Right atrium auricular region (tissue), 2 donors: Measurements from ENCODE around the gene NUP42. TPM values are rescaled to one million over a fixed set of nuclear protein-coding genes. Genes with fewer than 3 reads are reported as not detected.
A peak's percentile ranks its signal among the peaks of the same experiment; 100 is the strongest.

ENCODE experiments used
- DNase-seq: peaks from one replicate; pipeline ENCODE4 v3.0.0-alpha.2; 2019; ENCODE audit warnings: low spot score
- H3K27ac ChIP-seq, 2 donors: fragments of 200-600 bp; sonication (generic); 1 replicate in 1 of 2; 2 replicates in 1 of 2; pipeline ENCODE4 v1.5.1; 2016 to 2019
- H3K27me3 ChIP-seq, 2 donors: fragments of 200-600 bp; sonication (generic); one replicate each; pipeline versions ENCODE4 v1.5.1 to v1.6.0; 2017 to 2019
- H3K36me3 ChIP-seq: fragments of 200-600 bp; sonication (generic); one replicate; pipeline ENCODE4 v1.5.1; 2016
- H3K4me1 ChIP-seq, 2 donors: fragments of 200-600 bp; sonication (generic); one replicate each; pipeline versions ENCODE4 v1.5.1 to v1.6.0; 2017 to 2019
- H3K4me3 ChIP-seq, 2 donors: fragments of 200-600 bp; sonication (generic); 1 replicate in 1 of 2; 2 replicates in 1 of 2; pipeline ENCODE4 v1.5.1; 2017 to 2019; ENCODE audit warnings: mild to moderate bottlenecking in 1 of 2, moderate library complexity in 1 of 2
- H3K9me3 ChIP-seq, 2 donors: fragments of 200-600 bp; sonication (generic); one replicate each; pipeline ENCODE4 v1.5.1; 2019
- total RNA-seq, 2 donors: library from RNA; depleted of rRNA; stranded (reverse); fragments of >200 nt; gene quantifications; one replicate each; pipeline ENCODE4 v1.1.0, GENCODE V29; 2016
- TF ChIP-seq, protein P1 (sequence below), 2 donors: fragments of 200-600 bp; sonication (generic); IDR thresholded peaks; one replicate each; pipeline ENCODE4 v1.5.1; 2019; ENCODE audit warnings: antibody characterized with exemption in 2 of 2

NUP42 gene
- total RNA-seq, 2 donors from 2014 or later, result 24.7 to 30.6 TPM

DNA sequence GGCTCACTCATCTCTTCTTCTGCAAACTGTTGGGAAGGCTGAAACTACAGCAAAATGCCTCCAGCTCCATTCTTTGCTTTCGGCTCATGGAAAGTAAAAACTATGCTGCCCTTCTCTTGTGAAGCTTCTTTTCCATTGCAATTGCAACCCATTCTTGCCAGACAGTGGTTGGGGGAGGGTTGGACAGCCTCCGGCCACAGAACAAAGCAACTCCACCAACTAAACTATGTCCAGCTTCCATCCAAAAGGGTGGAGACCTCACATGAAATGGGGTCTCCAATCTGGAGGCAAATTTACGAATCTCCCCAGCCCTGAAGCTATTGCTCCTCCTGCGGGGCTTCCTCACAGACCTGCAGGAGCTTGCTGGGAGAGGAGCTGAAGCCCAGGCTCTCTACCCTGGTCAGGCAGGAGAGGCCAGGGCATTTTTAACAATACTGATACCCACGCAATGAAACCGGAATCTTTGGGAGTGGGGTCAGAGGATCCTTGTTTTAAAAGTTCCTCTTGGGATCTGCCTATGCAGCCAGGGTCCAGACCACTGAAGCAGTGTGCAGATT is 65.3 kb downstream of the NUP42 start:
- peak overlapping the region; percentile 49 to 55 for H3K4me3 ChIP-seq
- peaks cover 0 to 33% of the 10 kb centered on the region in 2 donors for H3K4me1 ChIP-seq
- no peaks in the 10 kb centered on the region for H3K36me3 ChIP-seq
- H3K9me3 ChIP-seq, result no peaks in the 10 kb centered on the region
- TF ChIP-seq, protein P1, sequence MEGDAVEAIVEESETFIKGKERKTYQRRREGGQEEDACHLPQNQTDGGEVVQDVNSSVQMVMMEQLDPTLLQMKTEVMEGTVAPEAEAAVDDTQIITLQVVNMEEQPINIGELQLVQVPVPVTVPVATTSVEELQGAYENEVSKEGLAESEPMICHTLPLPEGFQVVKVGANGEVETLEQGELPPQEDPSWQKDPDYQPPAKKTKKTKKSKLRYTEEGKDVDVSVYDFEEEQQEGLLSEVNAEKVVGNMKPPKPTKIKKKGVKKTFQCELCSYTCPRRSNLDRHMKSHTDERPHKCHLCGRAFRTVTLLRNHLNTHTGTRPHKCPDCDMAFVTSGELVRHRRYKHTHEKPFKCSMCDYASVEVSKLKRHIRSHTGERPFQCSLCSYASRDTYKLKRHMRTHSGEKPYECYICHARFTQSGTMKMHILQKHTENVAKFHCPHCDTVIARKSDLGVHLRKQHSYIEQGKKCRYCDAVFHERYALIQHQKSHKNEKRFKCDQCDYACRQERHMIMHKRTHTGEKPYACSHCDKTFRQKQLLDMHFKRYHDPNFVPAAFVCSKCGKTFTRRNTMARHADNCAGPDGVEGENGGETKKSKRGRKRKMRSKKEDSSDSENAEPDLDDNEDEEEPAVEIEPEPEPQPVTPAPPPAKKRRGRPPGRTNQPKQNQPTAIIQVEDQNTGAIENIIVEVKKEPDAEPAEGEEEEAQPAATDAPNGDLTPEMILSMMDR (IDR thresholded peaks at IDR 0.05), result no peak
- no peaks in the 10 kb centered on the region for H3K27me3 ChIP-seq
- DNase-seq, result no peak
- peak overlapping the region; percentile 76 to 79 for H3K27ac ChIP-seq

DNA sequence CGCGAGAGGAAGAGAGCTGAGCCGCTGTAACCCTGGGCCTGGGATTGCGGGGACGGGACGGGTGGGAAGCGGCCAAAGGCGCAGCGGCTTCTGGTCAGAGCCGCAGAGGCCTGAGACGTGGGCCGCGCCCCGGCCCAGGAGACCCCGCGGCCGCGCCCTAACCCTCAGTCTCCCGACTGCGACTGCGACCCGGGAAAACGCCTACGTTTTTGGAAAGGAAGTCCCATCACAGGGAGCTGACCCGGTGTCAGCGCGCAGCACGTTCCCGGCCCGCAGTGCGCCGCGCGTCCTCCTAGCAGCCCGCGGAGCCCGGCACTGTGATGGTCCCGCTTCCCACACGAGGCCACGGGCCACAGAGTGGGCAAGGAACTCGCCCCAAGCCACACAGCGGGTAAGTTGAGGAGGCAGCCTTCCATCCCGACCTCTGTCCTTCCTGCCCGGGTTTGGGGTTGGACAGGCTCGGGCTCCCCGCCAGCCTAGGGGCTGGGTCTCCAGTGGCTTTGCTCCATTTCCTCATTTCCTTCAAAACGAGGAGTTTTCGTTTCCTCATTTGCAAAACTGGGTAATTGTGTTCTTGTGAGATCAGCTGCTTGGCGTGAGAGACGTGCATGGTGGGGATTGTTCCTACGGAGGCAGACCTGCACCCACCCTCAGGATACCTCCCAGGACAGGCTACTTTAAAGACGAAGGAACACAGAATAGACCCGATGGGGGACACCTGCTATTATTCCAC is 65.9 kb downstream of the NUP42 start:
- no peaks in the 10 kb centered on the region for H3K27me3 ChIP-seq
- peaks cover 0 to 31% of the 10 kb centered on the region in 2 donors for H3K4me1 ChIP-seq
- H3K4me3 ChIP-seq, result peak overlapping the region; percentile 49 to 55
- H3K27ac ChIP-seq, result peak overlapping the region; percentile 76 to 79
- no peaks in the 10 kb centered on the region for H3K36me3 ChIP-seq
- no peaks in the 10 kb centered on the region for H3K9me3 ChIP-seq
- peak; percentile 63 for DNase-seq
- TF ChIP-seq, protein P1 (IDR thresholded peaks at IDR 0.05), result no peak

DNA sequence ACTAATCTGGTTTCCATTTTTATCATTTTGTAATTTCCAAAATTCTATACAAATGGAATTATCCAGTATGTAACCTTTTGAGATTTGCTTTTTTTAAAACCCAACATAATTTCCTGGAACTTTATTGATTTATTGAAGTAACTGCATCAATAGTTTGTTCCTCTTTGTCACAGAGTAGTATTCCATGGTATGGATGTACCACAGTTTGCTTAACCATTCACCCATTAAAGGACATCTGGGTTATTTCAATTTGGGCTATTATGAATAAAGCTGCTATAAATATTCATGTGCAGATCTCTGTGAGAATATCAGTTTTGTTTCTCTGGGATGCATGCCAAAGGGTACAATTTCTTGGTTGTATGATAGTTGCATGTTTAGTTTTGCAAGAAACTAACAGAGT is 67.6 kb downstream of the NUP42 start:
- TF ChIP-seq, protein P1 (IDR thresholded peaks at IDR 0.05), result no peak
- no peak for DNase-seq
- no peaks in the 10 kb centered on the region for H3K36me3 ChIP-seq
- no peaks in the 10 kb centered on the region for H3K9me3 ChIP-seq
- no peaks in the 10 kb centered on the region for H3K27me3 ChIP-seq
- H3K27ac ChIP-seq, result no peak overlapping the region
- peaks cover 0 to 24% of the 10 kb centered on the region in 2 donors for H3K4me1 ChIP-seq
- no peak overlapping the region for H3K4me3 ChIP-seq

Other genes starting within 250 kb of the NUP42 start
- gene HYCC1, start 167.9 kb upstream of the NUP42 start, total RNA-seq, result 10 to 100 TPM; 26.1 to 40.8 TPM
- gene KLHL7, start 76.3 kb upstream of the NUP42 start, total RNA-seq, result 10 to 100 TPM; 37.3 to 87.6 TPM
- 100 to 1,000 TPM in 1 of 2 donors, 10 to 100 TPM in 1; 74.4 to 137 TPM for gene GPNMB, start 64.7 kb downstream of the NUP42 start, total RNA-seq
- 10 to 100 TPM; 82.5 to 96.5 TPM for gene MALSU1, start 117.3 kb downstream of the NUP42 start, total RNA-seq